Activated CD8-positive, alpha-beta memory T cell treated with anti-CD3 and anti-CD28 coated beads for 36 hours (primary cell): ENCODE data around the gene UPB1. TPM values are rescaled to one million over a fixed set of nuclear protein-coding genes. Genes with fewer than 3 reads are reported as not detected.

Experiments used
- CTCF ChIA-PET: fragments of 350-600 bp; sonication (Branson Sonifier 250); formaldehyde crosslinking; loops from one replicate; lab custom pipeline; 2021; ENCODE audit warnings: antibody characterized with exemption; lab: Charles Lee
- POLR2A ChIA-PET: fragments of 350-600 bp; sonication (Branson Sonifier 250); formaldehyde crosslinking; loops from one replicate; lab custom pipeline; 2021; ENCODE audit warnings: antibody characterized with exemption; lab: Charles Lee
- total RNA-seq, 2 experiments: library from RNA; stranded (reverse); gene quantifications; one replicate each; pipeline ENCODE4 v1.2.3, GENCODE V29; 2021

UPB1 gene
- total RNA-seq, 2 experiments from 2014 or later: not detected

DNA sequence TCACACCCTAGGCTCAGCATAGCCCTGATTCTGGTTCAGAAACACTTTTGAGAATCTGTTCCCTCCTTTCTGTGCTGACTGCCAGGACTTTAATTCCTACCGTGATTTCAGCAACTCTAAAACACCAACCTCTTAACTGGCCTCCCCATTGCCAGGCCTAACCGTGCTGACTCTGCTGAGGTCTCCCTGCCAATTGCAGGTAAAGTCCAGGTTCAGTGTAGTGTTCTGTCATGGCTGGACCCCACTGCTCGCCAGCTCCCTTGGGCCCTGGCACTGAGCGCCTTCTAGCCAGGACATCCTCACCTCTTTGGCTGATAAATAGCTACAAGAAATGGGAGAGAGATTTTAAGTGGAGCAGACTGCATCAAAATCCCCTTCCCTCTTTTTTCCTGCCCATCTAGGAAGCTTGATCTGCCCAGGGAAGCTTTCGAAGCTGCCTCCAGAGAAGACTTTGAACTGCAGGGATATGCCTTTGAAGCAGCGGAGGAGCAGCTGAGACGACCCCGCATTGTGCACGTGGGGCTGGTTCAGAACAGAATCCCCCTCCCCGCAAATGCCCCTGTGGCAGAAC lies 4.7 kb downstream of the UPB1 start:
- POLR2A ChIA-PET: no interaction called here
- CTCF ChIA-PET: interaction anchor here (2.2 kb wide), 1 partner anchor 17 kb away, joined by 5 read pairs; no protein-coding TSS in a partner anchor

GRCh38 chr22:24500277-24500820 lies 5.2 kb downstream of the UPB1 start:
- ChIA-PET CTCF (interaction anchor here (2.2 to 4.0 kb wide), 2 partner anchors 18 to 78 kb away, joined by 5 to 15 read pairs; no protein-coding TSS in a partner anchor), POLR2A (no interaction called here)

- ChIA-PET CTCF (interaction anchor here (1.1 to 4.0 kb wide), 3 partner anchors 19 to 79 kb away, joined by 3 to 15 read pairs (median 5); no protein-coding TSS in a partner anchor), POLR2A (interaction anchor here (1.6 kb wide), 1 partner anchor 73 kb away, joined by 5 read pairs; the partner anchor contains the start of gene ADORA2A)
These were observed 6.3 kb downstream of the UPB1 start for GRCh38 chr22:24501301-24502005.

GRCh38 chr22:24502034-24502433 lies 6.9 kb downstream of the UPB1 start:
- CTCF ChIA-PET: interaction anchor here (0.6 to 4.0 kb wide), 6 partner anchors 9 to 139 kb away, joined by 3 to 15 read pairs (median 4); no protein-coding TSS in a partner anchor
- POLR2A ChIA-PET: interaction anchor here (1.6 kb wide), 1 partner anchor 74 kb away, joined by 5 read pairs; the partner anchor contains the start of gene ADORA2A

GRCh38 chr22:24502541-24502940 lies 7.4 kb downstream of the UPB1 start:
- POLR2A ChIA-PET: interaction anchor here (0.9 to 1.6 kb wide), 2 partner anchors 74 to 78 kb away, joined by 3 to 5 read pairs; partner anchors contain the start of gene ADORA2A
- CTCF ChIA-PET: interaction anchor here (0.6 to 4.0 kb wide), 10 partner anchors 9 to 139 kb away, joined by 3 to 15 read pairs (median 4); no protein-coding TSS in a partner anchor

DNA sequence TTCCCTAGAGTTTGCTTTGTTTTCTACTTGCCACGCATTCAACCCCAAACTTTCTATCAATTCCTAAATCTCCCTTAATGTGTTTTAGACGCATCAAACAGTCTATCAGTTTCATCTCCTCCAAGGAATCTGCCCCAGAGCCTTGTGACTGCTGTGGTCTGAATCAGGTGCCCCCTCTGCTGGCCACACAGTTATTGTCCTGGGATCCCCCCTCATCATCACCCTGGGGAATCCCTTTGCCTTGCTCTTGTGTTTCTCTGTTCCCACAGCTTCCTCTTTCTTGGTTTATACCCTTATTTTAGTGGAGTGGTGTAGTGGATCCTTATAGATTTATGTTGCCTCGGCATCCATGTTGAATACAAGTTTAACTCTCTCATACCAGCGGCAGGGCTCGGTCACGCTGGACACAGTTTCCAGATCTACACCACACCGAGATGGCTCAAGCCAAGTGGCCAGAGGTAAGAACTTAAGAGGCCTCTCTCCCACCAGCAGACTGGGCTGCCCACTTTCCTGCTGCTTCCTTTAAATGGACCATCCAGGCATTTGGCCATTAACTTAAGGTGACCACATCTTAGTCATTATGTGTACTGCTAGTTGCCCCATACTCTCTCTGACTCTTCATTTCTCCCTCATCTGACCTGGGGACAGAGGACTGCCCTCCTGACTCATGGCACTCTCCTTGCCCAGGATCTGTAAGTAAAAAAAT lies 8.2 kb downstream of the UPB1 start:
- ChIA-PET POLR2A (interaction anchor here (0.9 to 1.6 kb wide), 2 partner anchors 75 to 79 kb away, joined by 3 to 5 read pairs; partner anchors contain the start of gene ADORA2A), CTCF (interaction anchor here (0.5 to 4.0 kb wide), 11 partner anchors 10 to 299 kb away, joined by 3 to 15 read pairs (median 4); no protein-coding TSS in a partner anchor)

DNA sequence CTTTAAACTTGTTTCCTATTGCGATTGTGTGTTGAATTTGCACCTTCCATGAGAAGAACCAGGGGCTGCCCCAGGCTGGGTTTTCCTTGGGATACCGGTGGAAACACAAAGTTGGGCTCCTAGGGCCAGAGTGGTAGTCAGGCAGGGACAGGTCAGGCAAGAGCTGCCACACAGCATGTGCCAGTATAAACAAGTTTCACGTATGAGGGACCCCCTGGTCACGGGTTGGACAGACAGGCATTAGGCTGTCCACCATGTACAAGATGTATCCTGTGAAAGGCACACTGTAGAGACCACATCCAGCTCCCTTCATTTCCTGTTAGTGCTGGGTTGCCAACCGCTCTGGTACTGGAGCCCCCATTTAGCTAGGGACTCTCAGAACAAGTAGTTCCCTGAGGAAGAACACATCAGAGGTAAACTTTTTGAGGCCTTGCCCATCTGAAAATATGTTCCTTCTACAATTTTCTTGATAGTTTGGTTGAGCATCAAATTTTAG lies 8.8 kb downstream of the UPB1 start:
- CTCF ChIA-PET: interaction anchor here (0.5 to 4.0 kb wide), 7 partner anchors 10 to 299 kb away, joined by 3 to 15 read pairs (median 4); no protein-coding TSS in a partner anchor
- POLR2A ChIA-PET: interaction anchor here (0.7 kb wide), 1 partner anchor 8 kb away, joined by 6 read pairs; no protein-coding TSS in a partner anchor

DNA sequence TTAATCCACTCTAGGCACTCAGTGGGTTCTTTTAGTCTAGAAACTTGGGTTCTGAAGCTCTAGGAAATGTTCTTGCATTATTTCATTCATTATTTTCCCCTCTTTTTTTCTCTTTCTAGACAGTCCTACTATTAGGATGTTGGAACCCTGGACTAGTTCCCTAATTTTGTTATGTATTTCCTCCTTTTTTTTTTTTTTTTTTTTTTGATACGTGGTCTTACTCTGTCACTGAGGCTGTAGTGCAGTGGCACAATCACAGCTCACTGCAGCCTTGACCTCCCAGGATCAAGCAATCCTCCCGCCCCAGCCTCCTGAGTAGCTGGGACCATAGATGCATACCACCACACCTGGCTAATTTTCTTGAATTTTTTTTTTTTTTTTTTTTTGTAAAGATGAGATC lies 9.4 kb downstream of the UPB1 start:
- ChIA-PET POLR2A (interaction anchor here (0.6 to 0.7 kb wide), 2 partner anchors 9 to 204 kb away, joined by 6 to 10 read pairs; no protein-coding TSS in a partner anchor), CTCF (interaction anchor here (0.7 to 4.0 kb wide), 4 partner anchors 80 to 435 kb away, joined by 3 to 15 read pairs (median 6); no protein-coding TSS in a partner anchor)

DNA sequence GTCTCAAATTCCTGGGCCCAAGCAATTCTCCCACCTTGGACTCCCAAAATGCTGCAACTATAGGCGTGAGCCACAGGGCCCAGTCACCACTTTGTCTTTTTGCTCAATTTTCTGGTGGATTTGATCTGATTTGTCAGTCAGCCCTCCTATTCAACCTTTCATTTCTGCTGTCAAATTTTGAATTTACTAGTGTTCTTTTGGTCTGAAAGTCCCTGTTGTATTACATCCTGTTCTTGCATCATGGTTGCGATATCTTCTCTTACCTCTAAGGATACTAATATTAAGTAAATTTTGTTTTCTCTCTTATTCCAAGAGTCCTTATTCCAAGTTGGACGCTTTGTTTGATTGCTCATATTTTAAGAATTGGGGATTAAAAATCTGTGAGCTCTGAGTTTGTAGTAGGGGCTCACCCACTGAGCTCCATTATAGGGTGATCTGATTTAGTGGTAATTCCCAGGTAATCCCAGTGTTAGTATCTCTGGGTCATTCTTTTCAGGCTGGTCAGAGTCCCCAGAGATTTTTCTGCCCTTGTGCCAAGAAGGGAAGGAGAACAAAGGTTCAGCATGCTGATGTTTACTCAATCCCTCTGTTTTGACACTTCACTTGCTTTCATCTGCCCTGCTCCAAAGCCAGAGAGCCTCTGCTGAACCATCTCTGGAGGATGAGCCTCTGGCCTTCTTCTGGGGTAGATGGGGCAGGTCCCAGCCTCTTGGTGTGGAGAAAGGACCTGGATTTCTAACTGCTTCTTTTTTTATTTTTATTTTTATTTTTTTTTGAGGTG lies 10.0 kb downstream of the UPB1 start:
- ChIA-PET CTCF (interaction anchor here (0.7 to 1.2 kb wide), 3 partner anchors 81 to 434 kb away, joined by 4 to 6 read pairs (median 5); no protein-coding TSS in a partner anchor), POLR2A (interaction anchor here (0.6 to 0.7 kb wide), 2 partner anchors 78 to 203 kb away, joined by 5 to 10 read pairs; partner anchors contain the start of gene ADORA2A)

DNA sequence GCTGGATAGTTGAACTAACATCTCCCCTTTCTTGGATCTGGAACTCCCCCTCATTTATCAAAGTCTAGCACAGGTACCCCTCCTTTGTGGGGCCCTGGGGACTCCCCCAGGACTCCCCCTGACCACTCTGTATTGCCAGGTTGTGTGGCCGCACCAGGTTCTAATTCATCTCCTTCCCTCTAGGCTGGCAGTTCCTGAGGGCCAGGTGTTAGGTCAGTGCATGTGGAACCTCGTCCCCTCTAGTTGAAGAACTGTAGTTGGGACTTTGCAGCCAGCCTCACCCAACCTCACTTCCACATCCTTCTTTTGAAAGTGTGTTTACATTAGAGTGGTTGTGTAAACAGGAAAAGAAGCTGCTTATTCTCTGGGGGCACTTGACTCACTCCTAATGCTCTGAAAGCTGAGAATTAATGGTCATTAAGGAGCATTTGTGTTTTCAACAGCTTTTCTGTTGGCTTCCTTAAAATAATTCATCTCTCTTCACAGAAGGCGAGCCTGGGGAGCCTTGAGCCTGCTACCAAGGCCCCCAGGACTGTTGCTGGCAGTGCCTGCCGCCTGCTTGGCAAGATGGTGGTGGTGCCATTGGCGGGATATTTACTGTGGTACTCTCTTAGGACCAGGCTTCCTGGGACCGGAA lies 11.8 kb downstream of the UPB1 start:
- CTCF ChIA-PET: interaction anchor here (1.0 to 1.2 kb wide), 2 partner anchors 83 to 84 kb away, joined by 3 to 4 read pairs; no protein-coding TSS in a partner anchor
- POLR2A ChIA-PET: interaction anchor here (0.6 to 1.1 kb wide), 2 partner anchors 38 to 85 kb away, joined by 3 read pairs; no protein-coding TSS in a partner anchor

DNA sequence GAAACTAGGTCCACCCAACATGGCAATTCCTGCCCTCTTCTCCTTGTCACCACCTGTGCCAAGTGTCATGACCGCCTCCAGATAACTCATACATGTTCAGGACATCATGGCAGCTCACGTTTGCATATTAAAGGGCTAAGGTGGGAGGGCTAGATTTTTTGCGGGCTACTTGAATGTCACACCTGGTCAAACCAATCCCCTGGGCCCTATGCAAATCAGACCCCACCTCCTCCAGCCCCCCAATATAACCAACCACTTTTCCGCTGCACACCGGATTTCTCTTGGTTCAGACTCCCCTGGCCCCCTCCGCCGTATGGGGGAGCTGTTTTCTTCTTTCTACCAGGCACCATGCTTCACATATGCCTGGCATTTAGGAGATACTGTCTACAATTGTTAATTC lies 12.6 kb downstream of the UPB1 start:
- ChIA-PET POLR2A (interaction anchor here (1.1 kb wide), 1 partner anchor 86 kb away, joined by 3 read pairs; no protein-coding TSS in a partner anchor), CTCF (interaction anchor here (1.0 kb wide), 1 partner anchor 85 kb away, joined by 3 read pairs; no protein-coding TSS in a partner anchor)

DNA sequence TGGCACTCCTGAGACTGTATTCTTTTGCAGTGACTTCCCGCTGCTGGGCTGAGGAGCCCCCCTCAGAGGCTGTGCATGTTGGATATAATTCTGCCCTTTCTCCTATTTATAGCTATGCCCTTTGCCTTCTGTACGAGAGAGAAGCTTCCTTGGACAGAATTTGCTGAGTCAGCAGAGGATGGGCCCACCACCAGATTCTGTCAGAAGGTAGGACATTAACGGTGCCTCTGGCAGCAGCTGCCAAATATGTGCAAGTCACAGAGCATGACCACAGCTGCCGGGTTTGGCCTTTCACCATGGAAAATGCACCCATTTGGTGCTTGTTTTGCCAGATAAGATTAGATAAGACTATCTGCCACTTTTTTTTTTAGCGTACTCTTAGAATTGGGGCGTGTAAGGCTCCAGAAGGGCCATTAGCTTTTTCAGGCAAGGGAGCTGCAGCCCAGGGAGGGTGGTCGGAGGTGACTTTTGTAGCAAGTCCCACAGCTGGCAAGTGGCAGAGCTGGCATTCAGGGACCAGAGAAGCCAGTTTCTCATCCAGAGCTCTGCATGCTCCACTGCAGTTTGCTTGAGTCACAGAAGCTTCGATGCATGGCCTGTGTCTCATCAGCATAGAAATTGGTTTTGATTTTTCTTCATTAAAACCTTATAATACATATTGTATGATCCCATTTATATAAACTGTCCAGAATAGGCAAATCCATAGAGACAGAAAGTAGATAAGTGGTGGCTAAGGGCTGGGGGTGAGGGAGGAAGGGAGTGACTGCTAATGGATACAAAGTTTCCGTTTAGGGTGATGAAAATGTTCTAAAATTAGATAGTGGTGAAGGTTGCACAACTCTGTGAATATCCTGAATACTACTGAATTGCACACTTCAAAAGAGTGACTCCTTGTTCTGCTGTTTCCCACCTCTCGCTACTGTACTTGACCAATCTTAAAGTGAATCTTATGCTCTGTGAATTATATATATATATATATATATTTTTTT lies 15.8 kb downstream of the UPB1 start:
- POLR2A ChIA-PET: no interaction called here
- CTCF ChIA-PET: interaction anchor here (0.6 kb wide), 1 partner anchor 33 kb away, joined by 3 read pairs; no protein-coding TSS in a partner anchor

DNA sequence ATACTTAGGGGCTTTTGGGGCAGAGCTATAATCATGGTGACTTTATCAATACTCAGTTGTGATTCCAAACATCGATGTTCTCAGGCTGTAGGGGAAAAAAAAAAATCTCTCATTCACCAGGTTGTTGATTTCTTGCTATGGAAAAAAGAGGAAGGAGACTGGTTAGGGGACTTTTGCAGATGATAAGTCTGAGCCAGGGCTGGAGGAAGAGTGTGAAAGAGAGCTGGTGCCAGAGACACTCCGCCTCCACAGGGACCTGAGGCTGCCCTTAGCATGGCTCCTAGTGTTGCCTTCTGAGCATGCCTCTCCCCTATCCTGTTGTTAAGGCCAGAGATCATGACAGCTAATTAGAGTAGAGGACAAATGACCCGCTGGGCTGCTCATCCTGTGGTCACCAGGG lies 16.9 kb downstream of the UPB1 start:
- POLR2A ChIA-PET: no interaction called here

DNA sequence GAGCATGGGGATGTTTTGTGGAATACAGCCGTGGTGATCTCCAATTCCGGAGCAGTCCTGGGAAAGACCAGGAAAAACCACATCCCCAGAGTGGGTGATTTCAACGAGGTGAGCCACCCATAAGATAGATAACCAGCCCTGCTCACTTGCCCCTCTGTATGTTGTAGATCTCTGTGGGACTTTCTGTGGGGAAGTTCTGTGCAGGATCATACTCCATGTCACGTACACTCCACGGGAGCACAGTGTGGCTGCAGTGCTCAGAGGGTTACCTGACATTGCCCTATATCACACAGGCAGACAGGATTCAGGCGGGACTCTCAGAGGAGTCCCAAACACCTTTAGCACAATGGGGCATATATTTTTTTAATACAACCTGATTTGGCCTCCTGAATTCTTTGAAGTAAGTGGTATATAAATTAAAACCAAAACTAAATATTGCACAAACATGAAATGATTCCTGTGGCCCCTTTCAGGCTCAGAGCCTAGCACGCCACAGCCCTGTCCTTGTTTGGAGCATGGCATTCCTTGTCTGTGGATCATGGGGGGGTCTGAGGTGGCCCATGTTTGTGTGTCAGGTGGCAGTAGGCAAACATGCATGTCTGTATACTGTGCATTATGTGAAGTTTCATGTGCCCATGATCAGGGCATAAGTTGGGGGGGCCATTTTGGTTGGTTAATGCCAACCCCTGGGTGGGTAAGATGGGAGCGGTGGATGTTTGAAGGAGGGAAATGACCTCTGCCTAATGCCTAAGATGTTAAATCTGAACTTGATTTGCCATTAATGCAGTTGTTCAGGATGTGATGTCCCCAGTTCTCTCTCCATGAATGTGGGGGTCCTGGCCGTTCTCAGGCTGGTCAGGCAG lies 18.5 kb downstream of the UPB1 start:
- POLR2A ChIA-PET: no interaction called here
- CTCF ChIA-PET: no interaction called here

More for the DNA sequence above, 16.9 kb downstream of the UPB1 start:
- CTCF ChIA-PET: interaction anchor here (0.6 kb wide), 1 partner anchor 35 kb away, joined by 3 read pairs; no protein-coding TSS in a partner anchor
